OCI-LY7 (cell line): ENCODE data around the gene METTL22. TPM values are rescaled to one million over a fixed set of nuclear protein-coding genes. Genes with fewer than 3 reads are reported as not detected.

ENCODE experiments used
- BruUV-seq: library from RNA; stranded (reverse); fragments of 400-500 nt; replicated peaks from 2 replicates; lab custom pipeline; 2021; lab: Mats Ljungman, UMichigan
- CTCF ChIA-PET: fragments of 300-600 bp; sonication (Branson Sonifier 250); formaldehyde crosslinking; loops from one replicate; lab custom pipeline; 2022; ENCODE audit warnings: antibody characterized with exemption; ENCODE audit not compliant: unreplicated experiment; lab: Charles Lee
- POLR2A ChIA-PET: fragments of 300-600 bp; sonication (Branson Sonifier 250); formaldehyde crosslinking; loops from one replicate; lab custom pipeline; 2022; ENCODE audit warnings: antibody characterized with exemption; lab: Charles Lee
- DNase-seq: peaks from one replicate; pipeline ENCODE4 v3.0.0-alpha.2; 2015; ENCODE audit warnings: low spot score
- H2AFZ ChIP-seq: fragments of 200-600 bp; sonication (generic), shearing (Covaris generic); 2 replicates; pipeline ENCODE4 v1.6.1; 2014; ENCODE audit warnings: mild to moderate bottlenecking, antibody characterized with exemption, low read length, moderate library complexity
- H3K27ac ChIP-seq: fragments of 200-600 bp; sonication (generic); 2 replicates; pipeline ENCODE4 v1.5.1; 2014; ENCODE audit warnings: mixed run types, low read depth, mild to moderate bottlenecking, moderate library complexity, low read length, inconsistent platforms; ENCODE audit not compliant: poor library complexity, severe bottlenecking
- H3K36me3 ChIP-seq: fragments of 200-600 bp; sonication (generic); 2 replicates; pipeline ENCODE4 v1.6.1; 2014; ENCODE audit warnings: mild to moderate bottlenecking, antibody characterized with exemption, low read length, moderate library complexity, mixed read lengths; ENCODE audit not compliant: insufficient read depth
- H3K4me1 ChIP-seq: fragments of 200-600 bp; sonication (generic); 2 replicates; pipeline ENCODE4 v1.5.1; 2014; ENCODE audit warnings: mild to moderate bottlenecking, low read length; ENCODE audit not compliant: insufficient read depth, poor library complexity, severe bottlenecking
- H3K4me2 ChIP-seq: fragments of 200-600 bp; sonication (generic); 2 replicates; pipeline ENCODE4 v1.6.1; 2014; ENCODE audit warnings: mild to moderate bottlenecking, low read length
- H3K4me3 ChIP-seq: fragments of 200-600 bp; sonication (generic); 2 replicates; pipeline ENCODE4 v1.5.1; 2014; ENCODE audit warnings: mild to moderate bottlenecking, low read depth, low read length; ENCODE audit not compliant: poor library complexity, severe bottlenecking
- H3K79me2 ChIP-seq: fragments of 200-600 bp; sonication (generic); 2 replicates; pipeline ENCODE4 v1.6.1; 2016; ENCODE audit warnings: low read depth, mild to moderate bottlenecking, low read length, moderate library complexity, mixed read lengths; ENCODE audit not compliant: insufficient read depth
- H3K9me2 ChIP-seq: fragments of 200-600 bp; sonication (generic); 2 replicates; pipeline ENCODE4 v1.6.1; 2016; ENCODE audit warnings: mild to moderate bottlenecking, low read length, mixed read lengths; ENCODE audit not compliant: insufficient read depth
- H3K9me3 ChIP-seq: fragments of 200-600 bp; sonication (generic); 2 replicates; pipeline ENCODE4 v1.6.1; 2014; ENCODE audit warnings: mild to moderate bottlenecking, mixed run types, low read length, mixed read lengths
- H4K20me1 ChIP-seq: fragments of 200-600 bp; sonication (generic); 2 replicates; pipeline ENCODE4 v1.6.1; 2014; ENCODE audit warnings: mild to moderate bottlenecking, antibody characterized with exemption, low read length, moderate library complexity, mixed read lengths; ENCODE audit not compliant: insufficient read depth
- EZH2phosphoT487 ChIP-seq: fragments of 200-600 bp; sonication (generic); IDR thresholded peaks from 2 replicates; pipeline ENCODE4 v1.6.1; 2018; ENCODE audit warnings: low read depth, borderline replicate concordance, mild to moderate bottlenecking, mixed run types, antibody characterized with exemption, low read length, moderate library complexity, mixed read lengths
- intact Hi-C: fragments of 100-400 bp; cut with micrococcal nuclease; formaldehyde crosslinking; loops from one replicate; pipeline ENCODE4 v1.10.0; 2022; ENCODE audit not compliant: unreplicated experiment
- total RNA-seq, 2 experiments: library from RNA; depleted of rRNA in 1 of 2; stranded (reverse); fragments of >200 nt in 1 of 2; shearing (Covaris generic) in 1 of 2; gene quantifications; 2 replicates each; pipeline ENCODE4 v1.2.3, GENCODE V29; 2014 to 2022
- TF ChIP-seq, protein P1 (sequence below): fragments of 200-600 bp; sonication (generic); conservative IDR thresholded peaks from 2 replicates; pipeline ENCODE4 v1.5.1; 2014; ENCODE audit warnings: mild to moderate bottlenecking, antibody characterized with exemption, low read length, moderate library complexity, mixed read lengths

METTL22 gene
- total RNA-seq, 2 experiments from 2014 or later: 22.4 to 55.0 TPM

DNA sequence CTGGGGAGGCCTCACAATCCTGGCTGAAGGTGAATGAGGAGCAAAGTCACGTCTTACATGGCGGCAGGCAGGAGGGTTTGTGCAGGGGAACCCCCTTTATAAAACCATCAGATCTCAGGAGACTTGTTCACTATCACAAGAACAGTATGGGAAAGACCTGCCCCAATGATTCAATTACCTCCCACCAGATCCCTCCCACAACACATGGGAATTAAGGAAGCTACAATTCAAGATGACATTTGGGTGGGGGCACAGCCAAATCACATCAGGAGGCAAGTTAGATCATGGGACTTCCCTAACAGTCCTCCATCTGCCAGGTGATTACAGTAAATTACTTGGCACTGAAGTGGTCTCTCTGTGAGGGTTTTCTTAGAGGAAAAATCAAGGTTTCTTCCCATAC, 36.5 kb upstream of the METTL22 start:
- peaks cover 6% of the 10 kb centered on the region for H3K4me1 ChIP-seq
- DNase-seq: no peak
- no peaks in the 10 kb centered on the region for H4K20me1 ChIP-seq
- no peaks in the 10 kb centered on the region for H3K9me3 ChIP-seq
- TF ChIP-seq, protein P1, sequence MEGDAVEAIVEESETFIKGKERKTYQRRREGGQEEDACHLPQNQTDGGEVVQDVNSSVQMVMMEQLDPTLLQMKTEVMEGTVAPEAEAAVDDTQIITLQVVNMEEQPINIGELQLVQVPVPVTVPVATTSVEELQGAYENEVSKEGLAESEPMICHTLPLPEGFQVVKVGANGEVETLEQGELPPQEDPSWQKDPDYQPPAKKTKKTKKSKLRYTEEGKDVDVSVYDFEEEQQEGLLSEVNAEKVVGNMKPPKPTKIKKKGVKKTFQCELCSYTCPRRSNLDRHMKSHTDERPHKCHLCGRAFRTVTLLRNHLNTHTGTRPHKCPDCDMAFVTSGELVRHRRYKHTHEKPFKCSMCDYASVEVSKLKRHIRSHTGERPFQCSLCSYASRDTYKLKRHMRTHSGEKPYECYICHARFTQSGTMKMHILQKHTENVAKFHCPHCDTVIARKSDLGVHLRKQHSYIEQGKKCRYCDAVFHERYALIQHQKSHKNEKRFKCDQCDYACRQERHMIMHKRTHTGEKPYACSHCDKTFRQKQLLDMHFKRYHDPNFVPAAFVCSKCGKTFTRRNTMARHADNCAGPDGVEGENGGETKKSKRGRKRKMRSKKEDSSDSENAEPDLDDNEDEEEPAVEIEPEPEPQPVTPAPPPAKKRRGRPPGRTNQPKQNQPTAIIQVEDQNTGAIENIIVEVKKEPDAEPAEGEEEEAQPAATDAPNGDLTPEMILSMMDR: no peak
- no peak for TF ChIP-seq EZH2phosphoT487
- H3K27ac ChIP-seq: no peak overlapping the region
- CTCF ChIA-PET: no interaction called here
- POLR2A ChIA-PET: no interaction called here
- H3K4me2 ChIP-seq: no peak overlapping the region
- intact Hi-C loops: no loop called here
- no peaks in the 10 kb centered on the region for H3K9me2 ChIP-seq
- no peaks in the 10 kb centered on the region for H3K79me2 ChIP-seq
- H3K4me3 ChIP-seq: no peak overlapping the region
- H2AFZ ChIP-seq: no peak overlapping the region
- BruUV-seq: no TSS peak
- H3K36me3 ChIP-seq: no peaks in the 10 kb centered on the region

DNA sequence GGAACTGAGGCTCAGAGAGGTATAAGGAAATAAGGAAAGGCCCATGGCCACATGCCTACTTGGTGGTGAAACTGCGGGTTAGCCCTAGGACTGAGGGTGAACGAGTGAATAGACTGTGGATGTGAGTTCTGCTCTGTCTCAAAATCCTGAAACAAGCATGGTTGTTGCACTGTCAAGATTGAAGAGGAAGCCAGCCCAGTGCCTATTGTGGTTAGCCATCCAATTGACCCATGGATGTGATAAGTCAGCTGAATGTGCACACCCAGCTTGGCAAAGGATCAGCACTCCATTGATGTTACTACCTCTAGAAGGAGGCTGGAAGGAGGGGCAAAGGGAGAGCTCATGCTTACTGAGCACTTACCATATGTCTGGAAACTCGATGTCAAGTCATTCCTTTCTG, 35.6 kb upstream of the METTL22 start:
- no peak for TF ChIP-seq EZH2phosphoT487
- TF ChIP-seq, protein P1: no peak
- no peak overlapping the region for H2AFZ ChIP-seq
- DNase-seq: no peak
- no peaks in the 10 kb centered on the region for H3K9me2 ChIP-seq
- peaks cover 6% of the 10 kb centered on the region for H3K4me1 ChIP-seq
- H3K9me3 ChIP-seq: no peaks in the 10 kb centered on the region
- no peaks in the 10 kb centered on the region for H3K36me3 ChIP-seq
- ChIA-PET CTCF (no interaction called here), POLR2A (interaction anchor here (0.6 kb wide), 1 partner anchor 236 kb away, joined by 4 read pairs; no protein-coding TSS in a partner anchor)
- no TSS peak for BruUV-seq
- no peak overlapping the region for H3K4me2 ChIP-seq
- no peaks in the 10 kb centered on the region for H3K79me2 ChIP-seq
- H3K27ac ChIP-seq: no peak overlapping the region
- no peak overlapping the region for H3K4me3 ChIP-seq
- H4K20me1 ChIP-seq: no peaks in the 10 kb centered on the region
- intact Hi-C loops: no loop called here

DNA sequence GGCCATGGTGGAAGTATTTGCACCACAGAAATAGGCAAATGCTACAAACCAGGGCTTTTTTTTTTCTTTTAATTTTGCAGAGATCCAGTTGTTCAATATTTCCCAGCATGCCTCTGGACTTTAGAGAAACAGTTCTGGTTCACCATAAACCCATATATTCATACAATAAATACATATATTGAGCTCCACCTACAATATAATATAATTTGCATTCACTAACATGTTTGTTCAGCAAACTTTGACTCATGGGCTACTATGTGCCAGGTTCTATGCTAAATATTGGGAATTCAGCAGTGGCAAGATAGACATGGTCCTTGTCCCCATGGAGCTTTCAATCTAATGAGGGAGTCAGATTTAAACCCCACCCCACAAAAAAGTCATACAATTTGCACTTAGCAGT, 34.4 kb upstream of the METTL22 start:
- no peak for TF ChIP-seq EZH2phosphoT487
- TF ChIP-seq, protein P1: no peak

More for the DNA sequence above, 34.4 kb upstream of the METTL22 start:
- Histone ChIP-seq H3K79me2 (no peaks in the 10 kb centered on the region), H3K4me1 (peaks cover 3% of the 10 kb centered on the region), H3K9me2 (no peaks in the 10 kb centered on the region), H3K4me2 (no peak overlapping the region), H4K20me1 (no peaks in the 10 kb centered on the region), H3K9me3 (no peaks in the 10 kb centered on the region), H3K36me3 (no peaks in the 10 kb centered on the region), H3K27ac (no peak overlapping the region), H2AFZ (no peak overlapping the region), H3K4me3 (no peak overlapping the region)
- no TSS peak for BruUV-seq
- ChIA-PET CTCF (no interaction called here), POLR2A (interaction anchor here (0.7 kb wide), 1 partner anchor 250 kb away, joined by 3 read pairs; no protein-coding TSS in a partner anchor)
- intact Hi-C loops: no loop called here
- no peak for DNase-seq
